ENCODE data around the gene NIPSNAP3A.

- TF ChIP-seq CTCF (IDR thresholded peaks at IDR 0.05; ENCODE audit: low read depth, low read length, poor library complexity, severe bottlenecking) (no peak), EZH2phosphoT487 (IDR thresholded peaks at IDR 0.05; ENCODE audit: borderline replicate concordance, low read length) (no peak)
Measured at GRCh38 chr9:104805441-104805840, 58.0 kb downstream of the NIPSNAP3A start.
